ENCODE data around the gene NPY. TPM values are rescaled to one million over a fixed set of nuclear protein-coding genes. Genes with fewer than 3 reads are reported as not detected.

Gene NPY
- total RNA-seq, 1 donor from 2014 or later: not detected

DNA sequence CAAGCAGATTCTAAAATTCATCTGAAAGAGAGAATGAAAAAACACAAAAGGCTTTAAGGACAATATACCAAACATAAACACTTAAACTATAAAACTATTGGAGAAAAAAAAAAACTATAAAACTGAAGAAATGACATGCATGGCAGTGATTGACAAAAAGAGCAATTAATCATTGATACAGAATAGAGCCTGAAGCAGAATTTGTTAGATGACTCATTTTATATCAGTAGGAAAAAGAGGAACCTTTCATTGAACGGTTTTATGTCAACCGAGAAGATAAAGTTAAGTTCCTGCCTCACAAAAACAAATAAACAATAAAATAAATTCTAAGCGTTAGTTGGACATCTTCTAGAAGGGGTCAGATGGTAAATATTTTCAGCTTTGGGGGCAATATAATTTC, 23.3 kb downstream of the NPY start:
- Mint-ChIP-seq H3K27ac (ENCODE audit: unreplicated experiment) (no peak overlapping the region), H3K4me1 (ENCODE audit: low read depth, unreplicated experiment) (peaks cover 10% of the 10 kb centered on the region), H3K27me3 (ENCODE audit: unreplicated experiment) (peaks cover 5% of the 10 kb centered on the region), H3K4me3 (ENCODE audit: unreplicated experiment) (no peak overlapping the region), H3K9me3 (ENCODE audit: unreplicated experiment) (no peaks in the 10 kb centered on the region), H3K36me3 (ENCODE audit: unreplicated experiment) (no peaks in the 10 kb centered on the region)
- TF ChIP-seq, protein P1, sequence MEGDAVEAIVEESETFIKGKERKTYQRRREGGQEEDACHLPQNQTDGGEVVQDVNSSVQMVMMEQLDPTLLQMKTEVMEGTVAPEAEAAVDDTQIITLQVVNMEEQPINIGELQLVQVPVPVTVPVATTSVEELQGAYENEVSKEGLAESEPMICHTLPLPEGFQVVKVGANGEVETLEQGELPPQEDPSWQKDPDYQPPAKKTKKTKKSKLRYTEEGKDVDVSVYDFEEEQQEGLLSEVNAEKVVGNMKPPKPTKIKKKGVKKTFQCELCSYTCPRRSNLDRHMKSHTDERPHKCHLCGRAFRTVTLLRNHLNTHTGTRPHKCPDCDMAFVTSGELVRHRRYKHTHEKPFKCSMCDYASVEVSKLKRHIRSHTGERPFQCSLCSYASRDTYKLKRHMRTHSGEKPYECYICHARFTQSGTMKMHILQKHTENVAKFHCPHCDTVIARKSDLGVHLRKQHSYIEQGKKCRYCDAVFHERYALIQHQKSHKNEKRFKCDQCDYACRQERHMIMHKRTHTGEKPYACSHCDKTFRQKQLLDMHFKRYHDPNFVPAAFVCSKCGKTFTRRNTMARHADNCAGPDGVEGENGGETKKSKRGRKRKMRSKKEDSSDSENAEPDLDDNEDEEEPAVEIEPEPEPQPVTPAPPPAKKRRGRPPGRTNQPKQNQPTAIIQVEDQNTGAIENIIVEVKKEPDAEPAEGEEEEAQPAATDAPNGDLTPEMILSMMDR (IDR thresholded peaks at IDR 0.05; ENCODE audit: partially characterized antibody, unreplicated experiment): no peak
- no peak for DNase-seq

DNA sequence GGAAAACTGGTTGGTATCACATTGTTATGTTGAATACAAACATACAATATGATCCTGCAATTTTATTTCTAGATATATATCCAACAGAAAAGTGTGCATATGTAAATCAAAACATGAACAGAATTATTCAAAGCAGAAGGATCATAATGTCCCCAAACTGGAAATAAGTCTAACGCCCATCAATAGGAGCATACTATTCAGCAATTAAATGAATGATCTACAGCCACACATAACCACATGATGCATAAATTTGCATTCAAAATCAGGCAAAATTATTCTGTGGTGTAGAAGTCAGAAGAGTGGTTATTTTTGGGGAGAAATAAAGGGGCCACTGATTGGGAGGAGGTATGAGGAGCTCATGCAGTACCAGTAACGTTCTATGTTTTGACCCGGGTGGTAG, 28.6 kb downstream of the NPY start:
- Mint-ChIP-seq H3K4me1 (ENCODE audit: low read depth, unreplicated experiment) (no peaks in the 10 kb centered on the region), H3K4me3 (ENCODE audit: unreplicated experiment) (no peak overlapping the region), H3K27me3 (ENCODE audit: unreplicated experiment) (peaks cover 5% of the 10 kb centered on the region), H3K27ac (ENCODE audit: unreplicated experiment) (no peak overlapping the region), H3K36me3 (ENCODE audit: unreplicated experiment) (no peaks in the 10 kb centered on the region), H3K9me3 (ENCODE audit: unreplicated experiment) (no peaks in the 10 kb centered on the region)
- TF ChIP-seq, protein P1 (IDR thresholded peaks at IDR 0.05; ENCODE audit: partially characterized antibody, unreplicated experiment): no peak
- DNase-seq: no peak

DNA sequence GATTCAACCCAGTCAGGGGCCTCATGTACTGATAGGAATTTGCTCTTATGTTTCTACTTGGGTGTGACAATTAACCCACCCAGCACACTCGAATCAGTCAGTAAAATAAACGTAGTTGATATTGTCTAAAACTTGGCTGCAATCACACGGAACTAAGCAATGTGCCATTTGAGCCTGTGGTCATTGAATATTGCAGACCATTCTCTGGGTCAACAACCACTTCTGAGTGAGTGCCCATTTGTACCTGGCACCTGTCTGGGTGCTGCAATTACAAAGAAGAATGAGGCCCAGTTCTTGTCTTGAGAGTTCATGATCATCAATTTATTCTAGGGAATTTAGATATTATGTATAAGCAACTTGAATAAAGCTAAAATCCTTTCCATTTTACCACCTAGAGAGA, 29.8 kb downstream of the NPY start:
- no peaks in the 10 kb centered on the region for H3K36me3 Mint-ChIP-seq (ENCODE audit: unreplicated experiment)
- no peak for DNase-seq
- no peak overlapping the region for H3K27ac Mint-ChIP-seq (ENCODE audit: unreplicated experiment)
- peaks cover 3% of the 10 kb centered on the region for H3K27me3 Mint-ChIP-seq (ENCODE audit: unreplicated experiment)
- H3K4me1 Mint-ChIP-seq (ENCODE audit: low read depth, unreplicated experiment): peaks cover 5% of the 10 kb centered on the region
- TF ChIP-seq, protein P1 (IDR thresholded peaks at IDR 0.05; ENCODE audit: partially characterized antibody, unreplicated experiment): no peak
- no peaks in the 10 kb centered on the region for H3K9me3 Mint-ChIP-seq (ENCODE audit: unreplicated experiment)
- H3K4me3 Mint-ChIP-seq (ENCODE audit: unreplicated experiment): no peak overlapping the region

DNA sequence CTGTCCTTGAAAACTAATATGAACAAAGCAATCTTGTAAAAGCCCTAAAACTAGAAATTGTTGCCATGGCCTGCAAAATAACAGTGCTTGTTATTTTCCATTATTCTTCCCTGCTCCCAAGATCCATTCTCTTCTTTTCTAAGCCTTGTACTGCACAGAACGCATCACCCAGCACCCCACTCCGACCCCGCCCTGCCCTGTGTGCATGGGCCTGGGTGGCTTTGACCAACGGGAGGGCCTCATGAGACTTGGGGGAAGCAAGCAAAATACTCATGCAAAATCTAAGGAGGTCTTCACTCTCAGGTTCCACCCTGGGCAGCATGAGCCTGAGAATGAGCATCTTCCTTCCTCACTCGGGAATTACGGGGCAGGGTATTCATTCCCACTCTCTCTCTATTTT, 32.4 kb downstream of the NPY start:
- H3K4me1 Mint-ChIP-seq (ENCODE audit: low read depth, unreplicated experiment): peaks cover 5% of the 10 kb centered on the region
- DNase-seq: no peak
- H3K36me3 Mint-ChIP-seq (ENCODE audit: unreplicated experiment): no peaks in the 10 kb centered on the region
- H3K27me3 Mint-ChIP-seq (ENCODE audit: unreplicated experiment): no peaks in the 10 kb centered on the region
- no peak overlapping the region for H3K4me3 Mint-ChIP-seq (ENCODE audit: unreplicated experiment)
- no peak overlapping the region for H3K27ac Mint-ChIP-seq (ENCODE audit: unreplicated experiment)
- TF ChIP-seq, protein P1 (IDR thresholded peaks at IDR 0.05; ENCODE audit: partially characterized antibody, unreplicated experiment): no peak
- H3K9me3 Mint-ChIP-seq (ENCODE audit: unreplicated experiment): no peaks in the 10 kb centered on the region

DNA sequence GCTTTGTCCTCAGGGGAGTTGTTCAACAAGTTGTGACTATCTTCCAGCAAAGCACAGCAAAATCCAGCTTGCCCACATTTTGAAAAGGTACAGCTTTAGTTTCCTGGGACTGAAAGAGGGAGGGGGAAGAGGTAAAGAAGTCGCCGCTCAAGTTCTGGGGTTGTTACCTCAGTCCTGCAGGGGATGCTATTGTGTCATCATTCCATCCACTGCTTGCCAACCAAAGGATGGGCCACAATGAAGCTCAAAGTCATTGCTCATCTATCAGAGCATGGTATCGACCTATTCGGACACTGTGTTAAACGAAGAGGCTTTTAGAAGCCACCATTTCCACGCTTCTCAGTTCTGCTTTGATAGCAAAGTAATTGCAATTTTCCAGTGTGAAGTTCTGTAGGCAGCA, 34.3 kb downstream of the NPY start:
- Mint-ChIP-seq H3K4me1 (ENCODE audit: low read depth, unreplicated experiment) (peaks cover 5% of the 10 kb centered on the region), H3K4me3 (ENCODE audit: unreplicated experiment) (no peak overlapping the region), H3K9me3 (ENCODE audit: unreplicated experiment) (no peaks in the 10 kb centered on the region), H3K27ac (ENCODE audit: unreplicated experiment) (no peak overlapping the region), H3K36me3 (ENCODE audit: unreplicated experiment) (no peaks in the 10 kb centered on the region), H3K27me3 (ENCODE audit: unreplicated experiment) (no peaks in the 10 kb centered on the region)
- no peak for DNase-seq
- TF ChIP-seq, protein P1 (IDR thresholded peaks at IDR 0.05; ENCODE audit: partially characterized antibody, unreplicated experiment): peak; percentile 12

Measured in glutamatergic neuron (in vitro differentiated cells).